Adrenal gland (tissue), 5 donors: ENCODE results near the gene SELENOO.

Source experiments
- CTCF ChIP-seq, 6 experiments: fragments of 450-650 bp in 4 of 6; fragments of 200-600 bp in 2 of 6; sonication (generic) in 1 of 6; IDR thresholded peaks; 1 replicate in 5 of 6; 2 replicates in 1 of 6; pipeline versions ENCODE4 v1.5.1 to v1.8.0; 2016 to 2021; ENCODE audit warnings: antibody characterized with exemption in 6 of 6, mild to moderate bottlenecking in 2 of 6, moderate library complexity in 1 of 6
- POLR2A ChIP-seq, 2 donors: fragments of 450-650 bp; IDR thresholded peaks; one replicate each; pipeline ENCODE4 v1.6.1; 2017; ENCODE audit warnings: antibody characterized with exemption in 2 of 2, mild to moderate bottlenecking in 2 of 2, moderate library complexity in 1 of 2
- donor health status: DM: no; HTN: no; CAD: no.

- no peak for TF ChIP-seq POLR2A (IDR thresholded peaks at IDR 0.05)
- TF ChIP-seq CTCF (IDR thresholded peaks at IDR 0.05), result no peak
Observed at GRCh38 chr22:50258361-50259292, 57.8 kb downstream of the SELENOO start.
